HG03520 (cell line): ENCODE measurements around the gene KANSL1.

ENCODE experiments used
- ATAC-seq: cut with Tn5 transposase; IDR thresholded peaks from one replicate; pipeline ENCODE4 v1.9.1; 2021; ENCODE audit warnings: mild to moderate bottlenecking, moderate library complexity; ENCODE audit not compliant: unreplicated experiment

Gene KANSL1

GRCh38 chr17:46167826-46168569 is 25.2 kb downstream of the KANSL1 start:
- ATAC-seq: no peak

GRCh38 chr17:46167267-46167666 is 26.0 kb downstream of the KANSL1 start:
- ATAC-seq: no peak

GRCh38 chr17:46166692-46167249 is 26.5 kb downstream of the KANSL1 start:
- ATAC-seq: no peak

- ATAC-seq: no peak
Observed at GRCh38 chr17:46163929-46164594, 29.2 kb downstream of the KANSL1 start.

GRCh38 chr17:46163316-46163715 is 29.9 kb downstream of the KANSL1 start:
- ATAC-seq: no peak

GRCh38 chr17:46162866-46163265 is 30.4 kb downstream of the KANSL1 start:
- no peak for ATAC-seq

- no peak for ATAC-seq
Observed at GRCh38 chr17:46160169-46160568, 33.1 kb downstream of the KANSL1 start.

- no peak for ATAC-seq
Observed at GRCh38 chr17:46159686-46160085, 33.5 kb downstream of the KANSL1 start.

- no peak for ATAC-seq
Observed at GRCh38 chr17:46158323-46159296, 34.6 kb downstream of the KANSL1 start.

GRCh38 chr17:46157443-46158062 is 35.7 kb downstream of the KANSL1 start:
- ATAC-seq: no peak

- no peak for ATAC-seq
Observed at GRCh38 chr17:46154151-46154816, 38.9 kb downstream of the KANSL1 start.

- ATAC-seq: no peak
Observed at GRCh38 chr17:46152423-46152822, 40.8 kb downstream of the KANSL1 start.

- no peak for ATAC-seq
Observed at GRCh38 chr17:46151762-46152161, 41.5 kb downstream of the KANSL1 start.

- no peak for ATAC-seq
Observed at GRCh38 chr17:46150216-46150963, 42.8 kb downstream of the KANSL1 start.

GRCh38 chr17:46148247-46148646 is 45.0 kb downstream of the KANSL1 start:
- no peak for ATAC-seq

- no peak for ATAC-seq
Observed at GRCh38 chr17:46147296-46147695, 45.9 kb downstream of the KANSL1 start.

- no peak for ATAC-seq
Observed at GRCh38 chr17:46144246-46144645, 49.0 kb downstream of the KANSL1 start.

GRCh38 chr17:46143827-46144236 is 49.4 kb downstream of the KANSL1 start:
- ATAC-seq: no peak

GRCh38 chr17:46141645-46142044 is 51.6 kb downstream of the KANSL1 start:
- ATAC-seq: no peak
